ENCODE data around the gene SNORC. TPM values are rescaled to one million over a fixed set of nuclear protein-coding genes. Genes with fewer than 3 reads are reported as not detected.

SNORC gene
- total RNA-seq, 2 donors from 2014 or later = 1.7 to 8.0 TPM

DNA sequence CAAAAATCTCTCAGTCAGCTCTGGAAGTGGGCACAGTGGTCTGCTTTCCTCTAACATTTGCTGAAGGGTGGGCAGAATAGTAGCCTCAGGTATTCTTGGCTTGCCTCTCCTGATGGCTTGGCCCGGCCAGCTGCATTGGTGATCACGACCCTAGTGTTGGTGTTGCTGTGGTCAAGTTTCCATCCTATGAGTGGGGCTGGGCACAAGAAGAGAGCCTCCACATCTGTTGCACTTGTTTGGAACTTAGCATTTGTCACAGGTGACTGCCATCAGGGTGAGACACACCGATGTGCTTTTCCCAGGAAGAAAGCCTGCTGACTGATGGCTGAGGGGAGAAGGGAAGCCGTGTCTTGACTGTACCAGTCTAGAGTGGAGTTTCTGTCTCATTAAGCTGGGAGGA is 33.1 kb upstream of the SNORC start:
- H3K27ac ChIP-seq = no peak overlapping the region
- peaks cover 0 to 11% of the 10 kb centered on the region in 2 donors for H3K36me3 ChIP-seq
- intact Hi-C loops (cut with DNase I) = no loop called here
- H3K4me1 ChIP-seq (replicated peaks) = no peaks in the 10 kb centered on the region
- no peaks in the 10 kb centered on the region for H3K9me3 ChIP-seq
- no peak for DNase-seq (ENCODE audit: low spot score)
- TF ChIP-seq POLR2AphosphoS5 (IDR thresholded peaks at IDR 0.05) (no peak), POLR2A (IDR thresholded peaks at IDR 0.05) (no peak)
- TF ChIP-seq, protein P1, sequence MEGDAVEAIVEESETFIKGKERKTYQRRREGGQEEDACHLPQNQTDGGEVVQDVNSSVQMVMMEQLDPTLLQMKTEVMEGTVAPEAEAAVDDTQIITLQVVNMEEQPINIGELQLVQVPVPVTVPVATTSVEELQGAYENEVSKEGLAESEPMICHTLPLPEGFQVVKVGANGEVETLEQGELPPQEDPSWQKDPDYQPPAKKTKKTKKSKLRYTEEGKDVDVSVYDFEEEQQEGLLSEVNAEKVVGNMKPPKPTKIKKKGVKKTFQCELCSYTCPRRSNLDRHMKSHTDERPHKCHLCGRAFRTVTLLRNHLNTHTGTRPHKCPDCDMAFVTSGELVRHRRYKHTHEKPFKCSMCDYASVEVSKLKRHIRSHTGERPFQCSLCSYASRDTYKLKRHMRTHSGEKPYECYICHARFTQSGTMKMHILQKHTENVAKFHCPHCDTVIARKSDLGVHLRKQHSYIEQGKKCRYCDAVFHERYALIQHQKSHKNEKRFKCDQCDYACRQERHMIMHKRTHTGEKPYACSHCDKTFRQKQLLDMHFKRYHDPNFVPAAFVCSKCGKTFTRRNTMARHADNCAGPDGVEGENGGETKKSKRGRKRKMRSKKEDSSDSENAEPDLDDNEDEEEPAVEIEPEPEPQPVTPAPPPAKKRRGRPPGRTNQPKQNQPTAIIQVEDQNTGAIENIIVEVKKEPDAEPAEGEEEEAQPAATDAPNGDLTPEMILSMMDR (IDR thresholded peaks at IDR 0.05) = no peak
- no peaks in the 10 kb centered on the region for H3K27me3 ChIP-seq (replicated peaks; ENCODE audit: insufficient read depth)
- no peak overlapping the region for H3K4me3 ChIP-seq
- WGBS = 94% methylated on average over 4 of the region's 4 CpGs

GRCh38 chr2:232838406-232838874 is 31.6 kb upstream of the SNORC start:
- WGBS = 56% methylated on average over 2 of the region's 2 CpGs
- Histone ChIP-seq H3K4me3 (no peak overlapping the region), H3K36me3 (peaks cover 0 to 3% of the 10 kb centered on the region in 2 donors), H3K9me3 (no peaks in the 10 kb centered on the region), H3K27ac (no peak overlapping the region), H3K4me1 (replicated peaks) (no peaks in the 10 kb centered on the region), H3K27me3 (replicated peaks; ENCODE audit: insufficient read depth) (no peaks in the 10 kb centered on the region)
- DNase-seq (ENCODE audit: low spot score) = no peak
- intact Hi-C loops (cut with DNase I) = no loop called here
- TF ChIP-seq POLR2A (IDR thresholded peaks at IDR 0.05) (no peak), POLR2AphosphoS5 (IDR thresholded peaks at IDR 0.05) (no peak)
- TF ChIP-seq, protein P1 (IDR thresholded peaks at IDR 0.05) = no peak

DNA sequence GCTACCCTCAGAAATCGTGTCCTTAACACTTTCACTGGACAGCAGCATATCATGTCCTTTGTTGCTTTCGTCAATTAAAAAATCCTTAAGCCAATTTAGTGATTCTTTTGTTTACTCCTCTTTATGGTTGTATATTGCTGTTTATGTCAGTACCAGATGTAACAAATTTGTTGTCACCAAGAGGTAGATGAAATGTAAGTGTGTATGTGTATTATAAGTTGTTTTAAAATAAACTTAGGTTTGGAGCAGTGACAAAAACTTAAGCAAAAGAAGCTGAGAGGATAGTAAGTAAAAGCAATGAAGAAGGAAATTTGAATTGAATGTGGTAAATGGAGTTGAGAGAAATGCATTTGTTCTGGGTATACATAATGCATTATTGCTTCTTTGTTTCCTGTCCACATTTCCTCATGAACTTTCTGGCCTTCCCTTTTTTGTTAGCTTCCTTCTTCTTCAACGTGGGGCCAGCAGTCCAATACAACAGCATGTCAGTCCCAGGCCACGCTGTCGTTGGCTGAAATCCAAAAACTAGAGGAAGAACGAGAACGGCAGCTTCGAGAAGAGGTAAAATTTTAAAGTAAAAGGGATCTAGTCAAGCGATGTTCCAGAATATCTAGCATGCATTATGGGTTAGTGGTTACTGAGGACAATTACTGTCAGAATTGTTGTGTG is 30.5 kb upstream of the SNORC start:
- 27% methylated on average over 9 of the region's 9 CpGs for WGBS

DNA sequence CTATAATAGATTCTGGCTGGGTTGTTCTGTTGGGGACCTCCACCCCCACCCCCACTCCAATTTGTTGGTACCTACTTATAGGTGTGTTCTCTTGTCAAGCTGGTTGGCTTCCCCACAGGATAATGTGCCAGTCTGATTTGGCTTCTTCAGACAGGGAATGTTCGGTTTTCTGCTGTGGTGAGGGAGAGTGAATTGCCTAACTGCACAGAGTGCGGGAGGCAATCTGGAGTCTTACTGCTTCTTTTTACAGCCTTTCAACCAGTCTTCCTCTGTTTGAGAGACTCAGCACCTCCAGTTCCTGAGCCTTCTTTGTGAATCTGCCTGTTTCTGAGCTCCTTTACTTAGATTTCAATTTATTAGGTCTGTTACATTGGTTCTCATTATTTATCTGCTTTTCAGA is 27.4 kb upstream of the SNORC start:
- no peaks in the 10 kb centered on the region for H3K27me3 ChIP-seq (replicated peaks; ENCODE audit: insufficient read depth)
- whole genome bisulfite sequencing = 59% methylated on average over 2 of the region's 2 CpGs
- H3K4me3 ChIP-seq = no peak overlapping the region
- H3K9me3 ChIP-seq = no peaks in the 10 kb centered on the region
- DNase-seq (ENCODE audit: low spot score) = no peak
- no peaks in the 10 kb centered on the region for H3K4me1 ChIP-seq (replicated peaks)
- H3K27ac ChIP-seq = no peak overlapping the region
- intact Hi-C loops (cut with DNase I) = no loop called here
- peaks cover 0 to 3% of the 10 kb centered on the region in 2 donors for H3K36me3 ChIP-seq
- TF ChIP-seq POLR2AphosphoS5 (IDR thresholded peaks at IDR 0.05) = no peak
- no peak for TF ChIP-seq POLR2A (IDR thresholded peaks at IDR 0.05)
- TF ChIP-seq, protein P1 (IDR thresholded peaks at IDR 0.05) = no peak

More for the DNA sequence above, 30.5 kb upstream of the SNORC start:
- Histone ChIP-seq H3K36me3 (peaks cover 0 to 3% of the 10 kb centered on the region in 2 donors), H3K27me3 (replicated peaks; ENCODE audit: insufficient read depth) (no peaks in the 10 kb centered on the region), H3K27ac (no peak overlapping the region), H3K4me3 (no peak overlapping the region), H3K4me1 (replicated peaks) (no peaks in the 10 kb centered on the region), H3K9me3 (no peaks in the 10 kb centered on the region)
- TF ChIP-seq, protein P1 (IDR thresholded peaks at IDR 0.05) = no peak
- TF ChIP-seq POLR2A (IDR thresholded peaks at IDR 0.05) (no peak), POLR2AphosphoS5 (IDR thresholded peaks at IDR 0.05) (peak; percentile 26)
- intact Hi-C loops (cut with DNase I) = no loop called here
- DNase-seq (ENCODE audit: low spot score) = peak; percentile 41

DNA sequence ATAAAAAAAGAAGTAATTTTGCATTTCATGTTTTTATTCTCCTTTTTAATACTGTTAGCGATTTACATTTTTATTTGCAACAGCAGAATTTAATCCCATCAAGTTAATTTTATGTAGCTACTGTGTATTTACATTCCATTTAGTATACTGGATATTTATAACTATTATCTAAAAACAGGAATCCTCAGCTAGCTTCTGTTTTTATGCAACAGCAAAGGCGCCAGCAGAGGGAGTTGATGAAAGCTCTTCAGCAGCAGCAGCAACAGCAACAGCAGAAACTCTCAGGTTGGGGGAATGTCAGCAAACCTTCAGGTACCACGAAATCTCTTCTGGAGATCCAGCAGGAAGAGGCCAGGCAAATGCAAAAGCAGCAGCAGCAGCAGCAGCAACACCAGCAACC is 26.2 kb upstream of the SNORC start:
- intact Hi-C loops (cut with DNase I) = no loop called here
- Histone ChIP-seq H3K4me1 (replicated peaks) (no peaks in the 10 kb centered on the region), H3K27ac (no peak overlapping the region), H3K9me3 (no peaks in the 10 kb centered on the region), H3K4me3 (no peak overlapping the region), H3K36me3 (peaks cover 0 to 3% of the 10 kb centered on the region in 2 donors), H3K27me3 (replicated peaks; ENCODE audit: insufficient read depth) (no peaks in the 10 kb centered on the region)
- TF ChIP-seq, protein P1 (IDR thresholded peaks at IDR 0.05) = no peak
- TF ChIP-seq POLR2AphosphoS5 (IDR thresholded peaks at IDR 0.05) (no peak), POLR2A (IDR thresholded peaks at IDR 0.05) (no peak)
- DNase-seq (ENCODE audit: low spot score) = no peak
- 91% methylated on average over 3 of the region's 3 CpGs for WGBS

Data from prostate gland (tissue), 2 donors.